ENCODE results near the gene PKHD1.

PKHD1 gene

GRCh38 chr6:52015953-52016352 lies 71.5 kb downstream of the PKHD1 start:
- Histone ChIP-seq H2BK12ac (ENCODE audit: low read length) (no peak overlapping the region), H3K14ac (ENCODE audit: low read length) (no peak overlapping the region), H3K9ac (ENCODE audit: low read length) (no peak overlapping the region), H3K27me3 (ENCODE audit: insufficient read depth, low read length) (no peaks in the 10 kb centered on the region), H3K4ac (ENCODE audit: low read depth, low read length) (no peak overlapping the region), H4K12ac (ENCODE audit: low read depth, low read length) (no peak overlapping the region), H3K36me3 (ENCODE audit: control insufficient read depth in 1 of 2, insufficient read depth in 2 of 2, low read length in 2 of 2) (no peaks in the 10 kb centered on the region), H3K23ac (ENCODE audit: low read length) (no peak overlapping the region), H3K27ac (ENCODE audit: low read depth, low read length) (no peak overlapping the region), H3K4me1 (ENCODE audit: control insufficient read depth in 1 of 2, insufficient read depth in 2 of 2, low read length in 2 of 2) (no peaks in the 10 kb centered on the region), H4K8ac (ENCODE audit: low read depth, low read length) (no peak overlapping the region), H2BK5ac (ENCODE audit: low read depth, low read length, poor library complexity) (no peak overlapping the region), H3K4me2 (ENCODE audit: low read length) (no peak overlapping the region), H3K79me2 (ENCODE audit: control insufficient read depth, insufficient read depth, low read length, poor library complexity) (no peaks in the 10 kb centered on the region), H3K4me3 (ENCODE audit: low read depth, low read length) (no peak overlapping the region), H2BK120ac (ENCODE audit: insufficient read depth, low read length, poor library complexity) (no peak overlapping the region), H2AK5ac (ENCODE audit: low read length) (no peak overlapping the region), H2AFZ (ENCODE audit: insufficient read depth, low read length, poor library complexity) (no peak overlapping the region), H4K91ac (ENCODE audit: low read depth, low read length) (no peak overlapping the region), H3K18ac (ENCODE audit: low read length) (no peak overlapping the region), H3K9me3 (ENCODE audit: insufficient read depth, low read depth, low read length) (no peaks in the 10 kb centered on the region), H3K79me1 (ENCODE audit: low read length) (no peaks in the 10 kb centered on the region)
- no peak for DNase-seq
- no CpG with 5 or more reads among the region's 1 CpG for WGBS (ENCODE audit: extremely low coverage, insufficient coverage, insufficient read length)

GRCh38 chr6:52014391-52014790 lies 73.0 kb downstream of the PKHD1 start:
- H3K79me1 ChIP-seq (ENCODE audit: low read length), result no peaks in the 10 kb centered on the region
- no peak overlapping the region for H3K27ac ChIP-seq (ENCODE audit: low read depth, low read length)
- H3K4ac ChIP-seq (ENCODE audit: low read depth, low read length), result no peak overlapping the region
- no peak overlapping the region for H3K4me3 ChIP-seq (ENCODE audit: low read depth, low read length)
- H3K23ac ChIP-seq (ENCODE audit: low read length), result no peak overlapping the region
- H2BK120ac ChIP-seq (ENCODE audit: insufficient read depth, low read length, poor library complexity), result no peak overlapping the region
- no peak for DNase-seq
- no peaks in the 10 kb centered on the region for H3K79me2 ChIP-seq (ENCODE audit: control insufficient read depth, insufficient read depth, low read length, poor library complexity)
- H3K4me2 ChIP-seq (ENCODE audit: low read length), result no peak overlapping the region
- no peak overlapping the region for H2AFZ ChIP-seq (ENCODE audit: insufficient read depth, low read length, poor library complexity)
- H3K27me3 ChIP-seq (ENCODE audit: insufficient read depth, low read length), result no peaks in the 10 kb centered on the region
- no peak overlapping the region for H3K18ac ChIP-seq (ENCODE audit: low read length)
- no CpG with 5 or more reads among the region's 1 CpG for WGBS (ENCODE audit: extremely low coverage, insufficient coverage, insufficient read length)
- no peak overlapping the region for H2BK5ac ChIP-seq (ENCODE audit: low read depth, low read length, poor library complexity)
- no peak overlapping the region for H3K9ac ChIP-seq (ENCODE audit: low read length)
- no peak overlapping the region for H3K14ac ChIP-seq (ENCODE audit: low read length)
- H3K9me3 ChIP-seq (ENCODE audit: insufficient read depth, low read depth, low read length), result no peaks in the 10 kb centered on the region
- H2AK5ac ChIP-seq (ENCODE audit: low read length), result no peak overlapping the region
- no peaks in the 10 kb centered on the region for H3K36me3 ChIP-seq (ENCODE audit: control insufficient read depth in 1 of 2, insufficient read depth in 2 of 2, low read length in 2 of 2)
- no peak overlapping the region for H4K91ac ChIP-seq (ENCODE audit: low read depth, low read length)
- H2BK12ac ChIP-seq (ENCODE audit: low read length), result no peak overlapping the region
- no peaks in the 10 kb centered on the region for H3K4me1 ChIP-seq (ENCODE audit: control insufficient read depth in 1 of 2, insufficient read depth in 2 of 2, low read length in 2 of 2)
- no peak overlapping the region for H4K12ac ChIP-seq (ENCODE audit: low read depth, low read length)
- no peak overlapping the region for H4K8ac ChIP-seq (ENCODE audit: low read depth, low read length)

- H3K4me1 ChIP-seq (ENCODE audit: control insufficient read depth in 1 of 2, insufficient read depth in 2 of 2, low read length in 2 of 2), result no peaks in the 10 kb centered on the region
- no peak overlapping the region for H3K9ac ChIP-seq (ENCODE audit: low read length)
- no peaks in the 10 kb centered on the region for H3K36me3 ChIP-seq (ENCODE audit: control insufficient read depth in 1 of 2, insufficient read depth in 2 of 2, low read length in 2 of 2)
- H3K27me3 ChIP-seq (ENCODE audit: insufficient read depth, low read length), result no peaks in the 10 kb centered on the region
- H3K27ac ChIP-seq (ENCODE audit: low read depth, low read length), result no peak overlapping the region
- WGBS (ENCODE audit: extremely low coverage, insufficient coverage, insufficient read length), result no CpG with 5 or more reads among the region's 1 CpG
- H3K18ac ChIP-seq (ENCODE audit: low read length), result no peak overlapping the region
- H2BK120ac ChIP-seq (ENCODE audit: insufficient read depth, low read length, poor library complexity), result no peak overlapping the region
- H4K91ac ChIP-seq (ENCODE audit: low read depth, low read length), result no peak overlapping the region
- H2BK12ac ChIP-seq (ENCODE audit: low read length), result no peak overlapping the region
- H3K14ac ChIP-seq (ENCODE audit: low read length), result no peak overlapping the region
- no peak overlapping the region for H2AK5ac ChIP-seq (ENCODE audit: low read length)
- no peak overlapping the region for H3K4me3 ChIP-seq (ENCODE audit: low read depth, low read length)
- H2BK5ac ChIP-seq (ENCODE audit: low read depth, low read length, poor library complexity), result no peak overlapping the region
- H3K9me3 ChIP-seq (ENCODE audit: insufficient read depth, low read depth, low read length), result no peaks in the 10 kb centered on the region
- no peak overlapping the region for H3K4ac ChIP-seq (ENCODE audit: low read depth, low read length)
- H2AFZ ChIP-seq (ENCODE audit: insufficient read depth, low read length, poor library complexity), result no peak overlapping the region
- H4K12ac ChIP-seq (ENCODE audit: low read depth, low read length), result no peak overlapping the region
- no peaks in the 10 kb centered on the region for H3K79me2 ChIP-seq (ENCODE audit: control insufficient read depth, insufficient read depth, low read length, poor library complexity)
- no peak overlapping the region for H3K4me2 ChIP-seq (ENCODE audit: low read length)
- no peak for DNase-seq
- H4K8ac ChIP-seq (ENCODE audit: low read depth, low read length), result no peak overlapping the region
- no peak overlapping the region for H3K23ac ChIP-seq (ENCODE audit: low read length)
- no peaks in the 10 kb centered on the region for H3K79me1 ChIP-seq (ENCODE audit: low read length)
Measured at GRCh38 chr6:52013035-52013434, 74.4 kb downstream of the PKHD1 start.

GRCh38 chr6:52012582-52012981 lies 74.8 kb downstream of the PKHD1 start:
- H3K18ac ChIP-seq (ENCODE audit: low read length), result no peak overlapping the region
- H3K27me3 ChIP-seq (ENCODE audit: insufficient read depth, low read length), result no peaks in the 10 kb centered on the region
- H3K4ac ChIP-seq (ENCODE audit: low read depth, low read length), result no peak overlapping the region
- no peaks in the 10 kb centered on the region for H3K9me3 ChIP-seq (ENCODE audit: insufficient read depth, low read depth, low read length)
- WGBS (ENCODE audit: extremely low coverage, insufficient coverage, insufficient read length), result no CpG with 5 or more reads among the region's 4 CpGs
- H3K27ac ChIP-seq (ENCODE audit: low read depth, low read length), result no peak overlapping the region
- H4K91ac ChIP-seq (ENCODE audit: low read depth, low read length), result no peak overlapping the region
- H3K4me1 ChIP-seq (ENCODE audit: control insufficient read depth in 1 of 2, insufficient read depth in 2 of 2, low read length in 2 of 2), result no peaks in the 10 kb centered on the region
- H2AK5ac ChIP-seq (ENCODE audit: low read length), result no peak overlapping the region
- no peak overlapping the region for H2BK5ac ChIP-seq (ENCODE audit: low read depth, low read length, poor library complexity)
- H4K8ac ChIP-seq (ENCODE audit: low read depth, low read length), result no peak overlapping the region
- no peak overlapping the region for H2BK12ac ChIP-seq (ENCODE audit: low read length)
- H3K79me1 ChIP-seq (ENCODE audit: low read length), result no peaks in the 10 kb centered on the region
- no peak overlapping the region for H4K12ac ChIP-seq (ENCODE audit: low read depth, low read length)
- no peak overlapping the region for H3K4me3 ChIP-seq (ENCODE audit: low read depth, low read length)
- H3K23ac ChIP-seq (ENCODE audit: low read length), result no peak overlapping the region
- H3K14ac ChIP-seq (ENCODE audit: low read length), result no peak overlapping the region
- no peak overlapping the region for H3K4me2 ChIP-seq (ENCODE audit: low read length)
- no peaks in the 10 kb centered on the region for H3K36me3 ChIP-seq (ENCODE audit: control insufficient read depth in 1 of 2, insufficient read depth in 2 of 2, low read length in 2 of 2)
- H2AFZ ChIP-seq (ENCODE audit: insufficient read depth, low read length, poor library complexity), result no peak overlapping the region
- DNase-seq, result no peak
- no peak overlapping the region for H3K9ac ChIP-seq (ENCODE audit: low read length)
- no peaks in the 10 kb centered on the region for H3K79me2 ChIP-seq (ENCODE audit: control insufficient read depth, insufficient read depth, low read length, poor library complexity)
- no peak overlapping the region for H2BK120ac ChIP-seq (ENCODE audit: insufficient read depth, low read length, poor library complexity)

All from trophoblast cell (in vitro differentiated cells and primary cell).